ENCODE data around the gene ETDA.
"Not testable (repeated sequence)": the region's sequence is repeated elsewhere in the genome, so short reads cannot be mapped to it uniquely, and the experiment has no call there.

DNA sequence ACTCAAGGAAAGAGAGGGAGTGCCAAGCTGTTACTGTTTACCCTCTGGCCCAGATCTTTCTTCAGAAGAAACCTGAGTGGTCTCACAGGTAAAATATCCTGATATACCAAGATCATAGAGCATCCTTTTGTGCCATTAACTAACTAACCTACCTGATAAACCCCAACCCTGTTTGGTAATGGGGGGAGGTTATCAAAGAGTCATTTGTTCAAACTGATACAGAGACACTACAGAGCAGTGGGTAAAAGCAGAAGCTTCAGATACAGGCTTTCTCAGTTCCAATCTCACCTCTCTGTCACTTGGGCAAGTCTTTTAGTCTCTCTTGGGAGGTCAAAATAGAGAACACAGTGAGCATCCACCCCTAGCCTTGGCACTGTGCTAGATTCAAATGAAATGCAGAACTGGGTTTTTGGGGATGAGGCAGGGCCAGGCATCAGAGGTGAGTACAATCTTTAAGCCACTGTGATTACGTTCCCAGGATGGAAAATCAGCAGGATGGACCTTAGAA, at the start of gene ETDA:
- TF ChIP-seq, protein P1, sequence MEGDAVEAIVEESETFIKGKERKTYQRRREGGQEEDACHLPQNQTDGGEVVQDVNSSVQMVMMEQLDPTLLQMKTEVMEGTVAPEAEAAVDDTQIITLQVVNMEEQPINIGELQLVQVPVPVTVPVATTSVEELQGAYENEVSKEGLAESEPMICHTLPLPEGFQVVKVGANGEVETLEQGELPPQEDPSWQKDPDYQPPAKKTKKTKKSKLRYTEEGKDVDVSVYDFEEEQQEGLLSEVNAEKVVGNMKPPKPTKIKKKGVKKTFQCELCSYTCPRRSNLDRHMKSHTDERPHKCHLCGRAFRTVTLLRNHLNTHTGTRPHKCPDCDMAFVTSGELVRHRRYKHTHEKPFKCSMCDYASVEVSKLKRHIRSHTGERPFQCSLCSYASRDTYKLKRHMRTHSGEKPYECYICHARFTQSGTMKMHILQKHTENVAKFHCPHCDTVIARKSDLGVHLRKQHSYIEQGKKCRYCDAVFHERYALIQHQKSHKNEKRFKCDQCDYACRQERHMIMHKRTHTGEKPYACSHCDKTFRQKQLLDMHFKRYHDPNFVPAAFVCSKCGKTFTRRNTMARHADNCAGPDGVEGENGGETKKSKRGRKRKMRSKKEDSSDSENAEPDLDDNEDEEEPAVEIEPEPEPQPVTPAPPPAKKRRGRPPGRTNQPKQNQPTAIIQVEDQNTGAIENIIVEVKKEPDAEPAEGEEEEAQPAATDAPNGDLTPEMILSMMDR (conservative IDR thresholded peaks at IDR 0.05; ENCODE audit: low read length) = not testable (repeated sequence)
- TF ChIP-seq EZH2phosphoT487 (IDR thresholded peaks at IDR 0.05; ENCODE audit: borderline replicate concordance, low read depth, low read length) = not testable (repeated sequence)

Measured in OCI-LY7 (cell line).